K562 (cell line): ENCODE measurements around the gene TRMT44. TPM values are rescaled to one million over a fixed set of nuclear protein-coding genes. Genes with fewer than 3 reads are reported as not detected.

ENCODE experiments used
- ATAC-seq: fragments of 200-7000 bp; cut with Tn5 transposase; 3 replicates; pipeline ENCODE4 v1.9.1; 2020; ENCODE audit warnings: moderate library complexity
- BruUV-seq: library from RNA; stranded (reverse); fragments of 400-500 nt; replicated peaks from 2 replicates; lab custom pipeline; 2021; lab: Mats Ljungman, UMichigan
- CTCF ChIA-PET: fragments of 300-600 bp; formaldehyde crosslinking; extraction: SDS; loops from one replicate; lab custom pipeline; 2021; ENCODE audit warnings: low intra/inter-chr PET ratio; lab: Yijun Ruan, JAX
- POLR2A ChIA-PET: fragments of 300-600, 350-650 bp; sonication (Branson Sonifier 250); formaldehyde crosslinking; extraction: SDS; loops from one replicate; lab custom pipeline; 2021; ENCODE audit warnings: antibody characterized with exemption, inconsistent platforms; lab: Yijun Ruan, JAX
- DNase-seq, 4 experiments: peaks; one replicate each; pipeline versions ENCODE4 v3.0.0 to v3.0.0-alpha.2; 2011 to 2018; ENCODE audit warnings: low spot score in 3 of 4, mixed read lengths in 3 of 4; ENCODE audit errors: extremely low read depth in 1 of 4
- FAIRE-seq: peaks from 2 replicates; lab custom pipeline; 2011; peaks lifted over from hg19 to GRCh38; lab: Jason Lieb, UNC
- H2AFZ ChIP-seq: 2 replicates; pipeline ENCODE4 v1.6.0; 2011; ENCODE audit warnings: low read depth, low read length, control low read depth, inconsistent platforms
- H3K27ac ChIP-seq: fragments of 200-600 bp; 3 replicates; pipeline ENCODE4 v1.8.0; 2011; ENCODE audit warnings: low read depth, mild to moderate bottlenecking, control low read depth, inconsistent platforms, low read length, moderate library complexity, mixed read lengths; ENCODE audit errors: extremely low read depth
- H3K27me3 ChIP-seq, 2 experiments: fragments of 300-600 bp in 1 of 2; 2 replicates in 1 of 2; 3 replicates in 1 of 2; pipeline versions ENCODE4 v1.6.0 to v1.8.0; 2011; ENCODE audit warnings: inconsistent platforms in 2 of 2, low read length in 2 of 2, mild to moderate bottlenecking in 1 of 2, mixed read lengths in 1 of 2, moderate library complexity in 1 of 2; ENCODE audit not compliant: control insufficient read depth in 2 of 2, insufficient read depth in 2 of 2
- H3K36me3 ChIP-seq: fragments of 300-600 bp; 3 replicates; pipeline ENCODE4 v1.8.0; 2011; ENCODE audit warnings: mild to moderate bottlenecking, low read length, inconsistent platforms; ENCODE audit not compliant: control insufficient read depth, insufficient read depth
- H3K4me1 ChIP-seq, 2 experiments: fragments of 200-600 bp in 1 of 2; replicated peaks in 1 of 2; 2 replicates in 1 of 2; 3 replicates in 1 of 2; pipeline versions ENCODE4 v1.5.1 to v1.8.0; 2011; ENCODE audit warnings: inconsistent platforms in 2 of 2, low read length in 2 of 2, mild to moderate bottlenecking in 1 of 2, mixed read lengths in 1 of 2, moderate library complexity in 1 of 2; ENCODE audit not compliant: control insufficient read depth in 2 of 2, insufficient read depth in 2 of 2
- H3K4me2 ChIP-seq: 2 replicates; pipeline ENCODE4 v1.6.1; 2011; ENCODE audit warnings: low read length, control low read depth, inconsistent platforms, mixed read lengths; ENCODE audit not compliant: insufficient read depth
- H3K4me3 ChIP-seq: fragments of 200-600 bp; sonication (generic), shearing (Covaris generic); 2 replicates; pipeline ENCODE4 v1.5.1; 2016; ENCODE audit warnings: control low read depth, inconsistent platforms
- H3K79me2 ChIP-seq: fragments of 200-600 bp; 3 replicates; pipeline ENCODE4 v1.8.0; 2011; ENCODE audit warnings: low read length, inconsistent platforms; ENCODE audit not compliant: control insufficient read depth, insufficient read depth
- H3K9ac ChIP-seq, 2 experiments: 2 replicates each; pipeline versions ENCODE4 v1.6.0 to v1.6.1; 2011; ENCODE audit warnings: low read depth in 2 of 2, low read length in 2 of 2, control low read depth in 1 of 2, inconsistent platforms in 1 of 2, mild to moderate bottlenecking in 1 of 2, mixed read lengths in 1 of 2; ENCODE audit not compliant: insufficient read depth in 1 of 2
- H3K9me1 ChIP-seq: one replicate; pipeline ENCODE4 v1.6.0; 2011; ENCODE audit warnings: inconsistent platforms, mild to moderate bottlenecking, low read length, moderate library complexity; ENCODE audit not compliant: control insufficient read depth, insufficient read depth
- H3K9me3 ChIP-seq: replicated peaks from 2 replicates; pipeline ENCODE4 v1.5.1; 2011; ENCODE audit warnings: low read depth, low read length, inconsistent platforms; ENCODE audit not compliant: control insufficient read depth, insufficient read depth
- H4K20me1 ChIP-seq: replicated peaks from 2 replicates; pipeline ENCODE4 v1.6.1; 2011; ENCODE audit warnings: low read length, inconsistent platforms, mixed read lengths; ENCODE audit not compliant: control insufficient read depth, insufficient read depth
- ATF7 ChIP-seq: fragments of 450-650 bp; IDR thresholded peaks from 2 replicates; pipeline ENCODE4 v1.7.1; 2014; ENCODE audit warnings: mild to moderate bottlenecking, moderate library complexity
- BHLHE40 ChIP-seq: IDR thresholded peaks from 2 replicates; pipeline ENCODE4 v1.6.1; 2011; ENCODE audit warnings: low read length, improper control_type of control experiment
- CBFA2T3 ChIP-seq: fragments of 450-650 bp; IDR thresholded peaks from 2 replicates; pipeline ENCODE4 v1.6.1; 2017
- CEBPB ChIP-seq: fragments of 450-650 bp; IDR thresholded peaks from 2 replicates; pipeline ENCODE4 v1.6.1; 2016; ENCODE audit warnings: missing genetic modification characterization, missing compliant biosample characterization
- CEBPG ChIP-seq, 3 experiments: fragments of 200-800 bp in 1 of 3; sonication (Bioruptor generic) in 1 of 3; sonication (generic) in 1 of 3; formaldehyde crosslinking in 1 of 3; IDR thresholded peaks in 2 of 3; conservative IDR thresholded peaks in 1 of 3; 2 replicates each; pipeline versions ENCODE4 v1.6.1 to v1.8.0; 2016 to 2022; ENCODE audit warnings: missing compliant biosample characterization in 2 of 3, missing genetic modification characterization in 2 of 3, mild to moderate bottlenecking in 1 of 3, missing genetic modification reagents in 1 of 3
- DPF2 ChIP-seq: fragments of 450-650 bp; IDR thresholded peaks from 2 replicates; pipeline ENCODE4 v1.6.1; 2016
- FOS ChIP-seq: IDR thresholded peaks from 3 replicates; pipeline ENCODE4 v1.6.1; 2011; ENCODE audit not compliant: insufficient read length; ENCODE audit errors: extremely low read depth
- JUND ChIP-seq, 2 experiments: IDR thresholded peaks; 2 replicates in 1 of 2; 3 replicates in 1 of 2; pipeline ENCODE4 v1.6.1; 2011; ENCODE audit warnings: borderline replicate concordance in 2 of 2, low read depth in 2 of 2, low read length in 2 of 2, improper control_type of control experiment in 1 of 2, missing biosample characterization in 1 of 2, missing genetic modification characterization in 1 of 2, missing genetic modification reagents in 1 of 2
- KLF6 ChIP-seq: fragments of 250-450 bp; sonication (Bioruptor Pico); IDR thresholded peaks from 2 replicates; pipeline ENCODE4 v1.4.0; 2020; ENCODE audit warnings: mild to moderate bottlenecking, moderate library complexity, borderline replicate concordance
- L3MBTL2 ChIP-seq: fragments of 450-650 bp; IDR thresholded peaks from 2 replicates; pipeline ENCODE4 v1.6.1; 2016; ENCODE audit warnings: mild to moderate bottlenecking, moderate library complexity
- MEF2A ChIP-seq: IDR thresholded peaks from 2 replicates; pipeline ENCODE4 v1.6.1; 2011; ENCODE audit warnings: low read depth, mild to moderate bottlenecking, low read length, moderate library complexity; ENCODE audit not compliant: control insufficient read depth
- MNT ChIP-seq, 2 experiments: fragments of 450-650 bp; conservative IDR thresholded peaks; 2 replicates each; pipeline ENCODE4 v1.6.1; 2017; ENCODE audit warnings: mild to moderate bottlenecking in 2 of 2, moderate library complexity in 2 of 2
- PYGO2 ChIP-seq: fragments of 450-650 bp; IDR thresholded peaks from 2 replicates; pipeline ENCODE4 v1.6.1; 2016; ENCODE audit warnings: mild to moderate bottlenecking, missing genetic modification characterization, moderate library complexity, missing compliant biosample characterization
- RCOR1 ChIP-seq, 2 experiments: IDR thresholded peaks; 2 replicates each; pipeline ENCODE4 v1.6.1; 2012; ENCODE audit warnings: low read depth in 2 of 2, low read length in 2 of 2, borderline replicate concordance in 1 of 2, improper control_type of control experiment in 1 of 2
- TBL1XR1 ChIP-seq, 2 experiments: IDR thresholded peaks; 2 replicates each; pipeline ENCODE4 v1.6.1; 2012; ENCODE audit warnings: improper control_type of control experiment in 2 of 2, low read length in 2 of 2, mild to moderate bottlenecking in 1 of 2
- ZNF175 ChIP-seq: fragments of 200-800 bp; sonication (Bioruptor generic); IDR thresholded peaks from 2 replicates; pipeline ENCODE4 v1.6.1; 2016; ENCODE audit warnings: low read depth, mild to moderate bottlenecking, missing genetic modification characterization, missing compliant biosample characterization
- ZNF239 ChIP-seq: fragments of 250-450 bp; sonication (Bioruptor Pico); IDR thresholded peaks from 2 replicates; pipeline ENCODE4 v1.4.0; 2020; ENCODE audit warnings: mild to moderate bottlenecking
- WGBS: fragments of 100-300 bp; shearing (Covaris generic); methylation state at CpG from one replicate; pipeline ENCODE4 v1.1.6; 2016; ENCODE audit warnings: low coverage, mixed read lengths; ENCODE audit not compliant: insufficient coverage; ENCODE audit errors: missing lambda C conversion rate; 5-methylcytosine and 5-hydroxymethylcytosine counted together
- in situ Hi-C: fragments of 300-500 bp; cut with MboI; formaldehyde crosslinking; loops from 4 replicates; pipeline ENCODE4 v1.15.0; 2018; ENCODE audit warnings: inconsistent platforms, mixed read lengths
- intact Hi-C: fragments of 100-400 bp; cut with micrococcal nuclease; formaldehyde crosslinking; loops from 2 replicates; pipeline ENCODE4 v1.14.2; 2022
- polyA plus RNA-seq, 8 experiments: library from polyadenylated mRNA; depleted of rRNA in 4 of 8; stranded (reverse) in 5 of 8; unstranded in 3 of 8; fragments of >200 nt; fragmentation: Nextera tagmentation in 2 of 8; fragmentation: Illumina TruSeq in 1 of 8; extraction: Ambion mirVana in 2 of 8; extraction: Trizol in 1 of 8; gene quantifications; 2 replicates each; pipeline versions ENCODE4 v1.2.1 to v1.2.3, GENCODE V29; 2011 to 2014; ENCODE audit warnings: inconsistent platforms in 1 of 8, missing spikeins in 1 of 8
- total RNA-seq, 7 experiments: library from RNA; depleted of rRNA in 6 of 7; stranded (reverse); fragments of >200 nt in 6 of 7; fragmentation: Illumina TruSeq in 2 of 7; extraction: Trizol in 2 of 7; gene quantifications; 2 replicates each; pipeline versions ENCODE4 v1.2.1 to v1.2.3, GENCODE V29; 2011 to 2021; ENCODE audit warnings: low replicate concordance in 1 of 7

Gene TRMT44
- total and polyA plus RNA-seq, 9 of the 15 experiments (the other 6 are each of a cell fraction or from before 2014, with no cell fraction given) = 1.2 to 18.6 (median 10.0) TPM

- no peak for TF ChIP-seq PYGO2 (tag)
- TF ChIP-seq FOS = no peak
- no peak for TF ChIP-seq TBL1XR1 (IDR thresholded peaks at IDR 0.05; ENCODE audit: low read length in 2 of 2)
- TF ChIP-seq DPF2 = no peak
These were observed 5.5 kb downstream of the TRMT44 start (continued) for GRCh38 chr4:8446122-8446521.

GRCh38 chr4:8451440-8452182 is 11.0 kb downstream of the TRMT44 start:
- intact Hi-C loops (no loop called here), in situ Hi-C loops (no loop called here)
- Histone ChIP-seq H3K4me1 (peaks cover 11 to 12% of the 10 kb centered on the region in 2 experiments), H3K27me3 (no peaks in the 10 kb centered on the region), H4K20me1 (no peaks in the 10 kb centered on the region), H3K27ac (peak overlapping the region; percentile 10; the same call in 1 of the 3 replicates), H2AFZ (no peak overlapping the region), H3K9ac (no peak overlapping the region; a peak in 1 of 4 replicates), H3K36me3 (peaks cover 86% of the 10 kb centered on the region; the same call in 2 of the 3 replicates), H3K4me2 (peak overlapping the region; percentile 35), H3K79me2 (no peaks in the 10 kb centered on the region), H3K9me3 (no peaks in the 10 kb centered on the region), H3K9me1 (no peaks in the 10 kb centered on the region), H3K4me3 (no peak overlapping the region)
- peak; percentile 94 for ATAC-seq
- BruUV-seq = no TSS peak
- CTCF ChIA-PET = interaction anchor here (0.7 kb wide), 1 partner anchor 93 kb away, joined by 3 read pairs; no protein-coding TSS in a partner anchor
- peak; percentile 58 to 66 (median 62) for DNase-seq
- POLR2A ChIA-PET = interaction anchor here (0.7 to 1.2 kb wide), 6 partner anchors 11 to 134 kb away, joined by 3 to 6 read pairs (median 4); partner anchors contain the start of genes ACOX3 and TRMT44
- WGBS = 58% methylated on average over 11 of the region's 11 CpGs
- FAIRE-seq = peak; percentile 95
- TF ChIP-seq L3MBTL2 = no peak
- peak; percentile 98 for TF ChIP-seq CEBPB (tag)
- 0 out of 2 replicates have a peak, but pooled peaks have one; percentile 7 for TF ChIP-seq BHLHE40
- TF ChIP-seq MEF2A = no peak
- peak; percentile 45; the same call in 1 of the 2 replicates for TF ChIP-seq ZNF175 (CRISPR knock-in tag)
- no peak for TF ChIP-seq KLF6 (CRISPR knock-in tag)
- peak; percentile 70 for TF ChIP-seq CEBPG (CRISPR knock-in tag; IDR thresholded peaks at IDR 0.05)
- TF ChIP-seq CEBPG (tag; conservative IDR thresholded peaks at IDR 0.05 in 1 of 2, IDR thresholded peaks at IDR 0.05 in 1 of 2) = peak; percentile 75 to 92
- TF ChIP-seq ZNF239 (CRISPR knock-in tag) = no peak
- TF ChIP-seq ATF7 = no peak; the same call in 1 of the 2 replicates
- TF ChIP-seq RCOR1 (IDR thresholded peaks at IDR 0.05; ENCODE audit: borderline replicate concordance in 1 of 2, low read depth in 2 of 2, low read length in 2 of 2) = peak in 1 of 2 experiments; percentile 82; a peak in 2 of 4 replicates
- TF ChIP-seq CBFA2T3 = peak; percentile 61
- peak in 1 of 2 experiments; percentile 29; a peak in 1 of 4 replicates for TF ChIP-seq MNT (conservative IDR thresholded peaks at IDR 0.05)
- TF ChIP-seq JUND (IDR thresholded peaks at IDR 0.05; ENCODE audit: borderline replicate concordance, low read depth, low read length) = 0 out of 2 replicates have a peak, but pooled peaks have one; percentile 40
- TF ChIP-seq JUND (tag; IDR thresholded peaks at IDR 0.05; ENCODE audit: borderline replicate concordance, low read depth, low read length) = peak; percentile 30; the same call in 1 of the 3 replicates
